Loucy (cell line): ENCODE results near the gene HRH3.

Experiments used
- H2AFZ ChIP-seq: fragments of 200-600 bp; sonication (generic); 2 replicates; pipeline ENCODE4 v1.6.0; 2016; ENCODE audit warnings: antibody characterized with exemption, mild to moderate bottlenecking, low read length, moderate library complexity
- H3F3A ChIP-seq: fragments of 200-600 bp; 2 replicates; pipeline ENCODE4 v1.6.0; 2016; ENCODE audit warnings: antibody characterized with exemption, low read depth, mild to moderate bottlenecking
- H3K27me3 ChIP-seq: fragments of 200-600 bp; sonication (generic); 2 replicates; pipeline ENCODE4 v1.6.1; 2014; ENCODE audit warnings: low read length, mild to moderate bottlenecking; ENCODE audit not compliant: insufficient read depth, poor library complexity, severe bottlenecking
- H3K36me3 ChIP-seq: fragments of 200-600 bp; sonication (generic); 2 replicates; pipeline ENCODE4 v1.6.1; 2016; ENCODE audit warnings: low read length; ENCODE audit not compliant: insufficient read depth
- H3K4me1 ChIP-seq: fragments of 200-600 bp; sonication (generic); 2 replicates; pipeline ENCODE4 v1.5.1; 2014; ENCODE audit warnings: low read length, mild to moderate bottlenecking; ENCODE audit not compliant: insufficient read depth, poor library complexity, severe bottlenecking
- H3K4me2 ChIP-seq: fragments of 200-600 bp; sonication (generic); 2 replicates; pipeline ENCODE4 v1.6.0; 2014; ENCODE audit warnings: antibody characterized with exemption, low read length, low read depth, mild to moderate bottlenecking; ENCODE audit not compliant: poor library complexity, severe bottlenecking
- H3K4me3 ChIP-seq: fragments of 200-600 bp; sonication (generic); 2 replicates; pipeline ENCODE4 v1.5.1; 2014; ENCODE audit warnings: low read length, mild to moderate bottlenecking, mixed read lengths; ENCODE audit not compliant: poor library complexity, severe bottlenecking
- H3K79me2 ChIP-seq: fragments of 200-600 bp; sonication (generic); 2 replicates; pipeline ENCODE4 v1.6.1; 2014; ENCODE audit warnings: low read length; ENCODE audit not compliant: insufficient read depth
- H3K9ac ChIP-seq: fragments of 200-600 bp; sonication (generic); 2 replicates; pipeline ENCODE4 v1.6.0; 2014; ENCODE audit warnings: mild to moderate bottlenecking, low read depth, low read length, moderate library complexity; ENCODE audit not compliant: poor library complexity, severe bottlenecking
- H3K9me2 ChIP-seq: fragments of 200-600 bp; sonication (generic); replicated peaks from 2 replicates; pipeline ENCODE4 v1.6.1; 2016; ENCODE audit warnings: low read depth, low read length, mixed read lengths
- H3K9me3 ChIP-seq: fragments of 200-600 bp; sonication (generic); 2 replicates; pipeline ENCODE4 v1.6.1; 2014; ENCODE audit warnings: mild to moderate bottlenecking, antibody characterized with exemption, low read length, low read depth; ENCODE audit not compliant: insufficient read depth
- H4K20me1 ChIP-seq: fragments of 200-600 bp; sonication (generic); 2 replicates; pipeline ENCODE4 v1.6.0; 2014; ENCODE audit warnings: antibody characterized with exemption, low read length, mild to moderate bottlenecking; ENCODE audit not compliant: insufficient read depth, poor library complexity, severe bottlenecking
- CTCF ChIP-seq: fragments of 200-600 bp; sonication (generic); conservative IDR thresholded peaks from 2 replicates; pipeline ENCODE4 v1.5.1; 2014; ENCODE audit warnings: mild to moderate bottlenecking, antibody characterized with exemption, low read length
- EZH2phosphoT487 ChIP-seq: fragments of 200-600 bp; IDR thresholded peaks from 2 replicates; pipeline ENCODE4 v1.6.1; 2018; ENCODE audit warnings: antibody characterized with exemption, mild to moderate bottlenecking, moderate library complexity, borderline replicate concordance

HRH3 gene

GRCh38 chr20:62232770-62233645 lies 12.9 kb upstream of the HRH3 start:
- no peaks in the 10 kb centered on the region for H3F3A ChIP-seq
- no peaks in the 10 kb centered on the region for H3K36me3 ChIP-seq
- H3K9ac ChIP-seq = no peak overlapping the region
- no peak overlapping the region for H3K4me3 ChIP-seq
- no peak overlapping the region for H2AFZ ChIP-seq
- TF ChIP-seq EZH2phosphoT487 (no peak), CTCF (no peak)
- no peaks in the 10 kb centered on the region for H4K20me1 ChIP-seq
- H3K9me3 ChIP-seq = no peaks in the 10 kb centered on the region
- H3K27me3 ChIP-seq = no peaks in the 10 kb centered on the region
- no peak overlapping the region for H3K4me2 ChIP-seq
- H3K4me1 ChIP-seq = peaks cover 5% of the 10 kb centered on the region
- H3K9me2 ChIP-seq = no peaks in the 10 kb centered on the region
- H3K79me2 ChIP-seq = no peaks in the 10 kb centered on the region

- Histone ChIP-seq H3K4me1 (no peaks in the 10 kb centered on the region), H3K36me3 (no peaks in the 10 kb centered on the region), H4K20me1 (no peaks in the 10 kb centered on the region), H3K9me3 (no peaks in the 10 kb centered on the region), H3K9ac (no peak overlapping the region), H3K79me2 (no peaks in the 10 kb centered on the region), H2AFZ (no peak overlapping the region), H3F3A (no peaks in the 10 kb centered on the region), H3K27me3 (no peaks in the 10 kb centered on the region), H3K4me3 (no peak overlapping the region), H3K9me2 (no peaks in the 10 kb centered on the region), H3K4me2 (no peak overlapping the region)
- TF ChIP-seq CTCF (no peak), EZH2phosphoT487 (no peak)
These were observed 12.1 kb upstream of the HRH3 start for GRCh38 chr20:62232194-62232593.

- H3K9ac ChIP-seq = no peak overlapping the region
- H2AFZ ChIP-seq = no peak overlapping the region
- H3K4me1 ChIP-seq = no peaks in the 10 kb centered on the region
- H3K9me2 ChIP-seq = no peaks in the 10 kb centered on the region
- H4K20me1 ChIP-seq = no peaks in the 10 kb centered on the region
- H3K79me2 ChIP-seq = no peaks in the 10 kb centered on the region
- TF ChIP-seq CTCF (no peak), EZH2phosphoT487 (no peak)
- H3K9me3 ChIP-seq = no peaks in the 10 kb centered on the region
- no peak overlapping the region for H3K4me3 ChIP-seq
- H3K36me3 ChIP-seq = no peaks in the 10 kb centered on the region
- H3K27me3 ChIP-seq = no peaks in the 10 kb centered on the region
- H3F3A ChIP-seq = no peaks in the 10 kb centered on the region
- no peak overlapping the region for H3K4me2 ChIP-seq
These were observed 11.2 kb upstream of the HRH3 start for GRCh38 chr20:62231292-62231691.
